Activated CD8-positive, alpha-beta memory T cell treated with anti-CD3 and anti-CD28 coated beads, Interleukin-2, amount 50 U/mL, for 24 hours (primary cell): Measurements from ENCODE around the gene PSME3IP1.

ENCODE experiments used
- DNase-seq: peaks from one replicate; pipeline ENCODE4 v3.0.0-alpha.2; 2020; ENCODE audit errors: extremely low read depth

PSME3IP1 gene

GRCh38 chr16:57167953-57168352 is 17.9 kb downstream of the PSME3IP1 start:
- DNase-seq: no peak

GRCh38 chr16:57167538-57167937 is 18.3 kb downstream of the PSME3IP1 start:
- DNase-seq: no peak

- no peak for DNase-seq
These were observed 18.9 kb downstream of the PSME3IP1 start for GRCh38 chr16:57166951-57167350.

- DNase-seq: no peak
These were observed 19.4 kb downstream of the PSME3IP1 start for GRCh38 chr16:57166451-57166850.

GRCh38 chr16:57165938-57166337 is 19.9 kb downstream of the PSME3IP1 start:
- DNase-seq: no peak

GRCh38 chr16:57165483-57165882 is 20.4 kb downstream of the PSME3IP1 start:
- no peak for DNase-seq

- DNase-seq: no peak
These were observed 22.0 kb downstream of the PSME3IP1 start for GRCh38 chr16:57163842-57164241.

GRCh38 chr16:57159447-57159846 is 26.4 kb downstream of the PSME3IP1 start:
- DNase-seq: no peak

GRCh38 chr16:57157533-57157932 is 28.3 kb downstream of the PSME3IP1 start:
- no peak for DNase-seq

- DNase-seq: no peak
These were observed 29.5 kb downstream of the PSME3IP1 start for GRCh38 chr16:57156351-57156703.

- no peak for DNase-seq
These were observed 30.0 kb downstream of the PSME3IP1 start for GRCh38 chr16:57155702-57156350.

GRCh38 chr16:57153841-57154240 is 32.0 kb downstream of the PSME3IP1 start:
- no peak for DNase-seq

- DNase-seq: no peak
These were observed 33.4 kb downstream of the PSME3IP1 start for GRCh38 chr16:57152096-57153093.

- no peak for DNase-seq
These were observed 34.5 kb downstream of the PSME3IP1 start for GRCh38 chr16:57151369-57151768.

- no peak for DNase-seq
These were observed 35.0 kb downstream of the PSME3IP1 start for GRCh38 chr16:57150682-57151330.

GRCh38 chr16:57149391-57149790 is 36.4 kb downstream of the PSME3IP1 start:
- no peak for DNase-seq

- DNase-seq: no peak
These were observed 37.4 kb downstream of the PSME3IP1 start for GRCh38 chr16:57148481-57148880.

GRCh38 chr16:57147381-57148221 is 38.2 kb downstream of the PSME3IP1 start:
- no peak for DNase-seq

- DNase-seq: no peak
These were observed 39.1 kb downstream of the PSME3IP1 start for GRCh38 chr16:57146735-57147134.

- no peak for DNase-seq
These were observed 39.7 kb downstream of the PSME3IP1 start for GRCh38 chr16:57146040-57146647.
